Neural cell (in vitro differentiated cells): ENCODE data around the gene RP2. TPM values are rescaled to one million over a fixed set of nuclear protein-coding genes. Genes with fewer than 3 reads are reported as not detected.

Experiments used
- H2AFZ ChIP-seq: fragments of 200-600, 300-800 bp; sonication (generic), shearing (Covaris generic); 2 replicates; pipeline ENCODE4 v1.6.0; 2014; ENCODE audit warnings: low read depth, mild to moderate bottlenecking, antibody characterized with exemption, low read length, moderate library complexity
- H3F3A ChIP-seq: fragments of 200-600 bp; shearing (Covaris generic); 2 replicates; pipeline ENCODE4 v1.6.1; 2016; ENCODE audit warnings: mild to moderate bottlenecking, moderate library complexity, mixed read lengths, antibody characterized with exemption, low read length; ENCODE audit not compliant: insufficient read depth, poor library complexity, severe bottlenecking
- H3K27ac ChIP-seq: fragments of 200-600, 300-800 bp; sonication (generic), shearing (Covaris generic); 2 replicates; pipeline ENCODE4 v1.5.1; 2014; ENCODE audit warnings: mild to moderate bottlenecking, low read length, moderate library complexity
- H3K27me3 ChIP-seq: fragments of 300-800, 200-600 bp; sonication (generic), shearing (Covaris generic); 2 replicates; pipeline ENCODE4 v1.6.0; 2014; ENCODE audit warnings: mild to moderate bottlenecking, low read depth, low read length, moderate library complexity; ENCODE audit not compliant: insufficient read depth
- H3K36me3 ChIP-seq: fragments of 300-800, 200-600 bp; sonication (generic), shearing (Covaris generic); 2 replicates; pipeline ENCODE4 v1.5.1; 2014; ENCODE audit warnings: mild to moderate bottlenecking, antibody characterized with exemption, low read length, moderate library complexity; ENCODE audit not compliant: insufficient read depth
- H3K4me2 ChIP-seq: fragments of 300-800, 200-600 bp; sonication (generic), shearing (Covaris generic); 2 replicates; pipeline ENCODE4 v1.6.0; 2014; ENCODE audit warnings: mild to moderate bottlenecking, low read length
- H3K4me3 ChIP-seq: fragments of 300-800, 200-600 bp; sonication (generic), shearing (Covaris generic); 2 replicates; pipeline ENCODE4 v1.5.1; 2014; ENCODE audit warnings: mild to moderate bottlenecking, low read length, moderate library complexity
- H3K79me2 ChIP-seq: fragments of 200-600 bp; shearing (Covaris generic); replicated peaks from 2 replicates; pipeline ENCODE4 v1.6.0; 2014; ENCODE audit warnings: mild to moderate bottlenecking, low read length, moderate library complexity; ENCODE audit not compliant: insufficient read depth
- H3K9ac ChIP-seq: fragments of 300-800, 200-600 bp; sonication (generic), shearing (Covaris generic); 2 replicates; pipeline ENCODE4 v1.6.1; 2016; ENCODE audit warnings: mild to moderate bottlenecking, low read length, mixed read lengths
- H3K9me2 ChIP-seq: fragments of 200-600 bp; shearing (Covaris generic); 2 replicates; pipeline ENCODE4 v1.6.1; 2016; ENCODE audit warnings: mild to moderate bottlenecking, low read length, mixed read lengths; ENCODE audit not compliant: insufficient read depth
- H3K9me3 ChIP-seq: fragments of 200-600, 300-800 bp; sonication (generic), shearing (Covaris generic); 2 replicates; pipeline ENCODE4 v1.6.1; 2016; ENCODE audit warnings: mild to moderate bottlenecking, mixed run types, low read length, moderate library complexity, mixed read lengths
- H4K20me1 ChIP-seq: fragments of 200-600 bp; shearing (Covaris generic); 2 replicates; pipeline ENCODE4 v1.6.1; 2016; ENCODE audit warnings: mild to moderate bottlenecking, mixed run types; ENCODE audit not compliant: insufficient read depth
- CTCF ChIP-seq: fragments of 450-650 bp; IDR thresholded peaks from 2 replicates; pipeline ENCODE4 v1.5.1; 2014; ENCODE audit warnings: antibody characterized with exemption, mild to moderate bottlenecking, moderate library complexity; ENCODE audit not compliant: poor library complexity, severe bottlenecking
- EP300 ChIP-seq: fragments of 450-650 bp; conservative IDR thresholded peaks from 2 replicates; pipeline ENCODE4 v1.6.1; 2014; ENCODE audit warnings: antibody characterized with exemption, mild to moderate bottlenecking, moderate library complexity; ENCODE audit not compliant: poor library complexity, severe bottlenecking
- EZH2 ChIP-seq: fragments of 200-600, 300-800 bp; shearing (Covaris generic), sonication (generic); IDR thresholded peaks from 2 replicates; pipeline ENCODE4 v1.6.1; 2014; ENCODE audit warnings: antibody characterized with exemption, low read length, borderline replicate concordance, mild to moderate bottlenecking; ENCODE audit not compliant: insufficient read depth, poor library complexity, severe bottlenecking
- MXI1 ChIP-seq: fragments of 450-650 bp; conservative IDR thresholded peaks from 2 replicates; pipeline ENCODE4 v1.6.1; 2014; ENCODE audit warnings: antibody characterized with exemption, mild to moderate bottlenecking; ENCODE audit not compliant: poor library complexity, severe bottlenecking
- POLR2AphosphoS5 ChIP-seq: IDR thresholded peaks from 2 replicates; pipeline ENCODE4 v1.6.1; 2012
- RAD21 ChIP-seq: fragments of 450-650 bp; conservative IDR thresholded peaks from 2 replicates; pipeline ENCODE4 v1.6.1; 2014; ENCODE audit warnings: antibody characterized with exemption, mild to moderate bottlenecking, moderate library complexity
- REST ChIP-seq: IDR thresholded peaks from 2 replicates; pipeline ENCODE4 v1.6.1; 2012; ENCODE audit warnings: borderline replicate concordance
- SMC3 ChIP-seq: fragments of 450-650 bp; conservative IDR thresholded peaks from 2 replicates; pipeline ENCODE4 v1.6.1; 2014; ENCODE audit warnings: antibody characterized with exemption, mild to moderate bottlenecking, moderate library complexity; ENCODE audit not compliant: poor library complexity
- TAF1 ChIP-seq: IDR thresholded peaks from 2 replicates; pipeline ENCODE4 v1.6.1; 2012; ENCODE audit warnings: low read depth
- polyA plus RNA-seq: library from polyadenylated mRNA; depleted of rRNA; stranded (reverse); fragments of >200 nt; gene quantifications from 2 replicates; pipeline ENCODE4 v1.2.3, GENCODE V29; 2014

The RP2 gene
- polyA plus RNA-seq, 1 donor from 2014 or later: 12.1 TPM

- no peak overlapping the region for H2AFZ ChIP-seq
- no peak overlapping the region for H3K9ac ChIP-seq
- no peaks in the 10 kb centered on the region for H3K36me3 ChIP-seq
- H3K79me2 ChIP-seq: peaks cover 11% of the 10 kb centered on the region
- no peaks in the 10 kb centered on the region for H3K9me2 ChIP-seq
- TF ChIP-seq POLR2AphosphoS5: no peak
- no peak for TF ChIP-seq REST
- TF ChIP-seq EZH2: no peak
- TF ChIP-seq TAF1: no peak
- no peak for TF ChIP-seq EP300
- TF ChIP-seq MXI1: no peak
- no peak for TF ChIP-seq RAD21
- TF ChIP-seq CTCF: no peak
- no peak for TF ChIP-seq SMC3
- no peak overlapping the region for H3K27ac ChIP-seq
- H3K27me3 ChIP-seq: no peaks in the 10 kb centered on the region
- no peaks in the 10 kb centered on the region for H4K20me1 ChIP-seq
- H3K4me3 ChIP-seq: no peak overlapping the region
- no peaks in the 10 kb centered on the region for H3K9me3 ChIP-seq
- no peaks in the 10 kb centered on the region for H3F3A ChIP-seq
- no peak overlapping the region for H3K4me2 ChIP-seq
Measured at GRCh38 chrX:46927718-46928117, 90.9 kb downstream of the RP2 start.

GRCh38 chrX:46929439-46930261, 92.8 kb downstream of the RP2 start:
- Histone ChIP-seq H3F3A (no peaks in the 10 kb centered on the region), H3K27ac (no peak overlapping the region), H3K4me2 (no peak overlapping the region), H3K4me3 (no peak overlapping the region), H3K9me2 (no peaks in the 10 kb centered on the region), H3K9me3 (no peaks in the 10 kb centered on the region), H3K79me2 (peaks cover 7% of the 10 kb centered on the region), H3K36me3 (no peaks in the 10 kb centered on the region), H3K27me3 (no peaks in the 10 kb centered on the region), H4K20me1 (no peaks in the 10 kb centered on the region), H3K9ac (no peak overlapping the region), H2AFZ (no peak overlapping the region)
- TF ChIP-seq CTCF (no peak), EZH2 (no peak), MXI1 (no peak), REST (no peak), EP300 (no peak), TAF1 (no peak), RAD21 (no peak), POLR2AphosphoS5 (no peak), SMC3 (no peak)
